ENCODE data around the gene MMP7. TPM values are rescaled to one million over a fixed set of nuclear protein-coding genes. Genes with fewer than 3 reads are reported as not detected.
"Not testable (repeated sequence)": the region's sequence is repeated elsewhere in the genome, so short reads cannot be mapped to it uniquely, and the experiment has no call there.

MMP7 gene
- total RNA-seq, 2 experiments from 2014 or later: not detected

DNA sequence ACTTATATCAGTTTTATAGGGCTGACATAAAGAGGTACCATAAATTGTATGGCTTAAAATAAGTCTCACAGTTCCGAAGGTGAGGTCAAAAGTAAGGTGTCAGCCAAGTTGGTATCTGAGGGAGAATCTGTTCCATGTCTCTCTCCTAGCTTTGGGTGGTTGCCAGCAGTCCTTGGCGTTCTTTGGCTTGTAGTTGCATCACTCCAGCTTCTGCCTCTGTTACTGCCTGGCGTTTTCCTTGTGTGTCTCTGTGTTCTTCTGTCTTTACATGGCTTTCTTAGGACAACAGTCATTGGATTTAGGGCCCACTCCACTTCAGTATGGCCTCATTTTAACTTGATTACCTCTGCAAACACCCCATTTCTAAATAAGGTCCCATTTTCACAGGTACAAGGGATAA lies 16.7 kb downstream of the MMP7 start:
- peaks cover under 1% of the 10 kb centered on the region for H3K27me3 Mint-ChIP-seq
- no peak overlapping the region for H3K27ac Mint-ChIP-seq
- H3K4me3 Mint-ChIP-seq: no peak overlapping the region
- no peaks in the 10 kb centered on the region for H3K36me3 Mint-ChIP-seq (ENCODE audit: low read depth)
- no peaks in the 10 kb centered on the region for H3K9me3 Mint-ChIP-seq
- Histone ChIP-seq H3K4me1 (ENCODE audit: insufficient read depth, low read length) (no peaks in the 10 kb centered on the region), H3K27ac (ENCODE audit: low read depth in 1 of 2, low read length in 2 of 2) (no peak overlapping the region), H3K4me3 (ENCODE audit: low read length) (no peak overlapping the region), H3K27me3 (ENCODE audit: control insufficient read depth in 1 of 2, insufficient read depth in 2 of 2, low read length in 2 of 2) (no peaks in the 10 kb centered on the region), H3K9me3 (ENCODE audit: control insufficient read depth in 1 of 2, insufficient read depth in 1 of 2, low read length in 2 of 2) (no peaks in the 10 kb centered on the region), H3K36me3 (ENCODE audit: insufficient read depth, low read length) (no peaks in the 10 kb centered on the region)
- DNase-seq (no peak), ATAC-seq (ENCODE audit: poor library complexity) (no peak)
- intact Hi-C loops (cut with DNase I, micrococcal nuclease): no loop called here
- no peak for TF ChIP-seq CTCF (IDR thresholded peaks at IDR 0.05)
- no peaks in the 10 kb centered on the region for H3K4me1 Mint-ChIP-seq (ENCODE audit: low read depth)
- CTCF ChIA-PET: no interaction called here
- POLR2A ChIA-PET: no interaction called here

DNA sequence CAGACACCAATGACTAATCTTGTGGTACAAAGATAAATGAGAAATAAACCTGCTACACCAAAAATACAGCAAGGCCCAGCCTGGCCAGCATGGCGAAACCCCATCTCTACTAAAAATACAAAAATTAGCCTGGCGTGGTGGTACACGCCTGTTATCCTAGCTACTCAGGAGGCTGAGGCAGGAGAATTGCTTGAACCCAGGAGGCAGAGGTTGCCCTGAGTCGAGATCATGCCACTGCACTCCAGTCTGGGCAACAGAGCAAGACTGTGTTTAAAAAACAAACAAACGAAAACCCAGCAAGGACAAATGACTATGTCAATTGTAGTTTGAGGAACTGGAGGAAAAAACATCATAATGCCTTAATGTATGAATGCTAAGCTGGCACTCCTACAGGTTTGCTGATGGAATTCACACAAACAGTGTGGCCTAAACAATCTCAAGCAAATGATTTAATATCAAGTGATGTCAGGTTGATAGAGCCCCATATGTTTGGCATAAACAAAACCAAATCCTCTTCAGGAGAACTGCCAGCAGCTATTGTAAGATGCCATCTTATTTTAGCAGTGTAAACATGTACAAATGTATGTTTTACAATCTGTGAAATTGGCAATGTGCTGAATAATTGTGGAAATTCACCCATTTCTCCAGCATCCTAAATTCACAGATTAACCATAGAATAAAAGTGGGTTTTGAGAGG lies 20.0 kb downstream of the MMP7 start:
- H3K27me3 Mint-ChIP-seq: no peaks in the 10 kb centered on the region
- no peaks in the 10 kb centered on the region for H3K9me3 ChIP-seq (ENCODE audit: control insufficient read depth in 1 of 2, insufficient read depth in 1 of 2, low read length in 2 of 2)
- H3K36me3 ChIP-seq (ENCODE audit: insufficient read depth, low read length): no peaks in the 10 kb centered on the region
- no peak overlapping the region for H3K27ac ChIP-seq (ENCODE audit: low read depth in 1 of 2, low read length in 2 of 2)
- intact Hi-C loops (cut with DNase I, micrococcal nuclease): no loop called here
- peaks cover 0 to 5% of the 10 kb centered on the region in 2 experiments for H3K27me3 ChIP-seq (ENCODE audit: control insufficient read depth in 1 of 2, insufficient read depth in 2 of 2, low read length in 2 of 2)
- H3K4me1 ChIP-seq (ENCODE audit: insufficient read depth, low read length): no peaks in the 10 kb centered on the region
- DNase-seq (no peak), ATAC-seq (ENCODE audit: poor library complexity) (no peak)
- H3K9me3 Mint-ChIP-seq: no peaks in the 10 kb centered on the region
- POLR2A ChIA-PET: no interaction called here
- H3K4me3 Mint-ChIP-seq: no peak overlapping the region
- no peaks in the 10 kb centered on the region for H3K36me3 Mint-ChIP-seq (ENCODE audit: low read depth)
- TF ChIP-seq CTCF (IDR thresholded peaks at IDR 0.05): no peak
- H3K4me1 Mint-ChIP-seq (ENCODE audit: low read depth): no peaks in the 10 kb centered on the region
- H3K4me3 ChIP-seq (ENCODE audit: low read length): no peak overlapping the region
- CTCF ChIA-PET: no interaction called here
- H3K27ac Mint-ChIP-seq: no peak overlapping the region

DNA sequence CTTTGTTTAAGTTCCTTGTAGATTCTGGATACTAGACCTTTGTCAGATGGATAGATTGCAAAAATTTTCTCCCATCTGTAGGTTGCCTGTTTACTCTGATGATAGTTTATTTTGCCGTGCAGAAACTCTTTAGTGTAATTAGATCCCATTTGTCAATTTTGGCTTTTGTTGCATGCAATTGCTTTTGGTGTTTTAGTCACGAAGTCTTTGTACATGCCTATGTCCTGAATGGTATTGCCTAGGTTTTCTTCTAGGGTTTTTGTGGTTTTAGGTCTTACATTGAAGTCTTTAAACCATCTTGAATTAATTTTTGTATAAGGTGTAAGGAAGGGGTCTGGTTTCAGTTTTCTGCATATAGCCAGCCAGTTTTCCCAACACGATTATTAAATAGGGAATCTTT lies 27.7 kb downstream of the MMP7 start:
- ATAC-seq (ENCODE audit: poor library complexity); POLR2A ChIA-PET; H3K4me1 Mint-ChIP-seq (ENCODE audit: low read depth); H3K27me3 ChIP-seq (ENCODE audit: control insufficient read depth in 1 of 2, insufficient read depth in 2 of 2, low read length in 2 of 2); H3K4me1 ChIP-seq (ENCODE audit: insufficient read depth, low read length); DNase-seq; H3K36me3 Mint-ChIP-seq (ENCODE audit: low read depth); H3K9me3 ChIP-seq (ENCODE audit: control insufficient read depth in 1 of 2, insufficient read depth in 1 of 2, low read length in 2 of 2); H3K4me3 ChIP-seq (ENCODE audit: low read length); H3K36me3 ChIP-seq (ENCODE audit: insufficient read depth, low read length); H3K27ac ChIP-seq (ENCODE audit: low read depth in 1 of 2, low read length in 2 of 2); H3K27me3 Mint-ChIP-seq; H3K4me3 Mint-ChIP-seq; H3K9me3 Mint-ChIP-seq; CTCF ChIA-PET; H3K27ac Mint-ChIP-seq; intact Hi-C loops (cut with DNase I, micrococcal nuclease): not testable (repeated sequence)

GRCh38 chr11:102500829-102501228 lies 29.7 kb downstream of the MMP7 start:
- H3K9me3 Mint-ChIP-seq: no peaks in the 10 kb centered on the region
- H3K27ac ChIP-seq (ENCODE audit: low read depth in 1 of 2, low read length in 2 of 2): no peak overlapping the region
- H3K27ac Mint-ChIP-seq: no peak overlapping the region
- ATAC-seq (ENCODE audit: poor library complexity) (no peak), DNase-seq (no peak)
- no peak for TF ChIP-seq CTCF (IDR thresholded peaks at IDR 0.05)
- H3K27me3 Mint-ChIP-seq: no peaks in the 10 kb centered on the region
- no peaks in the 10 kb centered on the region for H3K9me3 ChIP-seq (ENCODE audit: control insufficient read depth in 1 of 2, insufficient read depth in 1 of 2, low read length in 2 of 2)
- H3K4me3 Mint-ChIP-seq: no peak overlapping the region
- no peaks in the 10 kb centered on the region for H3K4me1 Mint-ChIP-seq (ENCODE audit: low read depth)
- POLR2A ChIA-PET: no interaction called here
- intact Hi-C loops (cut with DNase I, micrococcal nuclease): no loop called here
- no peak overlapping the region for H3K4me3 ChIP-seq (ENCODE audit: low read length)
- H3K36me3 ChIP-seq (ENCODE audit: insufficient read depth, low read length): no peaks in the 10 kb centered on the region
- H3K36me3 Mint-ChIP-seq (ENCODE audit: low read depth): no peaks in the 10 kb centered on the region
- H3K27me3 ChIP-seq (ENCODE audit: control insufficient read depth in 1 of 2, insufficient read depth in 2 of 2, low read length in 2 of 2): no peaks in the 10 kb centered on the region
- H3K4me1 ChIP-seq (ENCODE audit: insufficient read depth, low read length): no peaks in the 10 kb centered on the region
- CTCF ChIA-PET: no interaction called here

Measured in CD4-positive, alpha-beta T cell (primary cell).